NB4 (cell line): ENCODE measurements around the gene PRKG1.

Experiments used
- CTCF ChIP-seq: IDR thresholded peaks from one replicate; pipeline ENCODE4 v1.5.1; 2012; ENCODE audit warnings: low read depth, low read length
- MYC ChIP-seq: IDR thresholded peaks from 2 replicates; pipeline ENCODE4 v1.6.1; 2011; ENCODE audit warnings: low read depth, low read length
- POLR2A ChIP-seq: IDR thresholded peaks from 2 replicates; pipeline ENCODE4 v1.6.1; 2011; ENCODE audit warnings: mild to moderate bottlenecking; ENCODE audit not compliant: insufficient read length; ENCODE audit errors: extremely low read depth

- TF ChIP-seq POLR2A, result no peak
- TF ChIP-seq CTCF, result no peak
- TF ChIP-seq MYC, result no peak
Measured at GRCh38 chr10:51696251-51696650, 622.0 kb downstream of the PRKG1 start.
